Esophagus muscularis mucosa (tissue), 3 donors: ENCODE data around the gene HPCA.

Source experiments
- POLR2A ChIP-seq: fragments of 450-650 bp; IDR thresholded peaks from one replicate; pipeline ENCODE4 v1.6.1; 2017; ENCODE audit warnings: antibody characterized with exemption, moderate library complexity, mild to moderate bottlenecking, low read depth
- POLR2AphosphoS5 ChIP-seq, 2 donors: sonication (generic); formaldehyde crosslinking; IDR thresholded peaks; one replicate each; pipeline ENCODE4 v1.6.1; 2017; ENCODE audit warnings: antibody characterized with exemption in 2 of 2
- TF ChIP-seq, protein P1 (sequence below), 3 experiments: fragments of 200-600 bp in 2 of 3; fragments of 450-650 bp in 1 of 3; sonication (generic) in 2 of 3; IDR thresholded peaks; one replicate each; pipeline ENCODE4 v1.5.1; 2017 to 2019; ENCODE audit warnings: antibody characterized with exemption in 3 of 3, mild to moderate bottlenecking in 2 of 3, moderate library complexity in 1 of 3

DNA sequence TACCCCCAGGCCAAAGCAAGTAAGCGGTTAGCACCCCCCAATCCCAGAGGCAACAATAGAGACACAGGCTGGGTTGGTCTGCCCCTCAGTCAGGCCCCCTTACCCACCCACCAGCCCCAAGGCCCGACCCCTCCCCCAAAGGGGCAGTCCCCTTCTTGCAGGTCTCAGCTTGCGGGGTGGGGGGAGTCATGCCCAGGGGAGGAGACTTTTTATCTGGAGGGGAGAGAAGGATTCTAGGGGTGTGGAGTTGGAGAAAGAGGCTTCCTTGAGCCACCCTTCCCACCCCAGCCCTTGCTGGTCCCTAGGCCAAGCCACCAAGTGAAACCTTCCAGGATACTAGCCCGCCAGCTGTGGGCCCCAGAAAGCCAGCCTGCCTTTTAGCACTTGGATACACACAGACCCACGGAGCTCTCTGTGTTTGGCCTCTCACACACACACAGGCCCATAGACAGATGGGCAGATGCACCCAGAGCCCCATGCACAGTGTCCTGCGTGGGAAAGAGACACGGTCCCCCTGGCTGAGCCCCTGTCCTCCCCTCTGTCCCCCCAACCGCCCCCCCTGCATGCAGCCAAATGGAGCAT is 7.8 kb downstream of the HPCA start:
- TF ChIP-seq, protein P1, sequence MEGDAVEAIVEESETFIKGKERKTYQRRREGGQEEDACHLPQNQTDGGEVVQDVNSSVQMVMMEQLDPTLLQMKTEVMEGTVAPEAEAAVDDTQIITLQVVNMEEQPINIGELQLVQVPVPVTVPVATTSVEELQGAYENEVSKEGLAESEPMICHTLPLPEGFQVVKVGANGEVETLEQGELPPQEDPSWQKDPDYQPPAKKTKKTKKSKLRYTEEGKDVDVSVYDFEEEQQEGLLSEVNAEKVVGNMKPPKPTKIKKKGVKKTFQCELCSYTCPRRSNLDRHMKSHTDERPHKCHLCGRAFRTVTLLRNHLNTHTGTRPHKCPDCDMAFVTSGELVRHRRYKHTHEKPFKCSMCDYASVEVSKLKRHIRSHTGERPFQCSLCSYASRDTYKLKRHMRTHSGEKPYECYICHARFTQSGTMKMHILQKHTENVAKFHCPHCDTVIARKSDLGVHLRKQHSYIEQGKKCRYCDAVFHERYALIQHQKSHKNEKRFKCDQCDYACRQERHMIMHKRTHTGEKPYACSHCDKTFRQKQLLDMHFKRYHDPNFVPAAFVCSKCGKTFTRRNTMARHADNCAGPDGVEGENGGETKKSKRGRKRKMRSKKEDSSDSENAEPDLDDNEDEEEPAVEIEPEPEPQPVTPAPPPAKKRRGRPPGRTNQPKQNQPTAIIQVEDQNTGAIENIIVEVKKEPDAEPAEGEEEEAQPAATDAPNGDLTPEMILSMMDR (IDR thresholded peaks at IDR 0.05): no peak
- no peak for TF ChIP-seq POLR2A
- no peak for TF ChIP-seq POLR2AphosphoS5 (IDR thresholded peaks at IDR 0.05)
